Neural progenitor cell (in vitro differentiated cells): Measurements from ENCODE around the gene CAPN10. TPM values are rescaled to one million over a fixed set of nuclear protein-coding genes. Genes with fewer than 3 reads are reported as not detected.

ENCODE experiments used
- DNase-seq: peaks from one replicate; pipeline ENCODE4 v3.0.0-alpha.2; 2016; ENCODE audit warnings: low spot score
- H2AFZ ChIP-seq: fragments of 200-600 bp; sonication (generic); replicated peaks from 2 replicates; pipeline ENCODE4 v1.6.1; 2016; ENCODE audit warnings: antibody characterized with exemption
- H3F3A ChIP-seq: fragments of 200-600 bp; sonication (generic); 2 replicates; pipeline ENCODE4 v1.6.1; 2016; ENCODE audit warnings: antibody characterized with exemption, low read depth
- H3K27ac ChIP-seq: fragments of 200-600 bp; sonication (generic); 2 replicates; pipeline ENCODE4 v1.5.1; 2016; ENCODE audit warnings: mild to moderate bottlenecking
- H3K27me3 ChIP-seq: fragments of 200-600 bp; sonication (generic); 2 replicates; pipeline ENCODE4 v1.6.1; 2016; ENCODE audit warnings: mild to moderate bottlenecking, moderate library complexity
- H3K36me3 ChIP-seq: fragments of 200-600 bp; sonication (generic); 2 replicates; pipeline ENCODE4 v1.5.1; 2016
- H3K4me1 ChIP-seq: fragments of 200-600 bp; sonication (generic); 2 replicates; pipeline ENCODE4 v1.6.1; 2016; ENCODE audit warnings: mixed run types
- H3K4me2 ChIP-seq: fragments of 200-600 bp; sonication (generic); 2 replicates; pipeline ENCODE4 v1.6.1; 2016
- H3K4me3 ChIP-seq: fragments of 200-600 bp; sonication (generic); 2 replicates; pipeline ENCODE4 v1.5.1; 2016
- H3K79me2 ChIP-seq: fragments of 200-600 bp; sonication (generic); 2 replicates; pipeline ENCODE4 v1.6.1; 2016; ENCODE audit warnings: low read depth
- H3K9ac ChIP-seq: fragments of 200-600 bp; sonication (generic); 2 replicates; pipeline ENCODE4 v1.6.1; 2016
- H3K9me3 ChIP-seq: fragments of 200-600 bp; sonication (generic); 2 replicates; pipeline ENCODE4 v1.5.1; 2016; ENCODE audit warnings: low read depth
- H4K20me1 ChIP-seq: fragments of 200-600 bp; sonication (generic); 2 replicates; pipeline ENCODE4 v1.6.1; 2016; ENCODE audit warnings: low read depth
- H3K27ac Mint-ChIP-seq: 3 replicates; pipeline ENCODE4 v1.8.0; 2021; ENCODE audit warnings: mixed read lengths
- H3K27me3 Mint-ChIP-seq: 2 replicates; pipeline ENCODE4 v1.8.0; 2022; ENCODE audit warnings: low read depth, mild to moderate bottlenecking, inconsistent platforms, moderate library complexity, mixed read lengths; ENCODE audit not compliant: insufficient read depth
- H3K36me3 Mint-ChIP-seq: 3 replicates; pipeline ENCODE4 v1.8.0; 2021; ENCODE audit warnings: mixed read lengths
- H3K4me1 Mint-ChIP-seq: 3 replicates; pipeline ENCODE4 v1.8.0; 2021; ENCODE audit warnings: mixed read lengths
- H3K4me3 Mint-ChIP-seq: 3 replicates; pipeline ENCODE4 v1.8.0; 2021; ENCODE audit warnings: mild to moderate bottlenecking, moderate library complexity, mixed read lengths
- H3K9me3 Mint-ChIP-seq: 3 replicates; pipeline ENCODE4 v1.8.0; 2020; ENCODE audit warnings: mixed read lengths
- EZH2 ChIP-seq: fragments of 200-600 bp; sonication (generic); IDR thresholded peaks from 2 replicates; pipeline ENCODE4 v1.6.1; 2017; ENCODE audit warnings: antibody characterized with exemption, mild to moderate bottlenecking, moderate library complexity
- EZH2phosphoT487 ChIP-seq: fragments of 200-600 bp; sonication (generic); IDR thresholded peaks from 2 replicates; pipeline ENCODE4 v1.6.1; 2017; ENCODE audit warnings: antibody characterized with exemption
- total RNA-seq: library from RNA; depleted of rRNA; stranded (reverse); fragments of >200 nt; gene quantifications from 2 replicates; pipeline ENCODE4 v1.2.3, GENCODE V29; 2015; ENCODE audit warnings: low replicate concordance
- TF ChIP-seq, protein P1 (sequence below): fragments of 200-600 bp; sonication (generic); IDR thresholded peaks from 2 replicates; pipeline ENCODE4 v1.5.1; 2017; ENCODE audit warnings: antibody characterized with exemption, mild to moderate bottlenecking

CAPN10 gene
- total RNA-seq, 1 donor from 2014 or later = 16.1 TPM

DNA sequence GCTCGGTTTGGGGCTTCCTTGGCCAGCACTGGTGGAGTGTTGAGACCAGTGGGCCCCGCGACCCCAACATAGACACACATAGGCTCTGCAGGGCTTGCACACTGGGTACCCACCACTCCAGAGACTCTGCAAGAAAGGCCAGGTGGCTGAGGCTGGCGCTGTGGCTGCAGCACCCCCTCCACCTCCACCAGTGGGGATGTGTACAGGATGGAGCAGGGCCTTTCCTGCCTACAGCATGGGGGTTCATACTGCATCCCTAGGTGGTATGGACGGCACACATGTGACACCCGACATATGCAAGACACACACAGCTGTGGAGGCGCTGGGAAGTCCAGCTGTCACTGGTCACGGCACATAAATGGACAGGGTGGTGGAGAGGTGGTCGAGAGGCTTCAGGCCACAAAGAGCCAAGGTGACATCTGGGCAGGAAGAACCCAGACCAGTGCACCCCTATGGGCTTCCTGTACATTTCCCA lies 17.0 kb upstream of the CAPN10 start:
- H4K20me1 ChIP-seq = peaks cover 13% of the 10 kb centered on the region
- H3K4me2 ChIP-seq = peak overlapping the region; percentile 87
- H3F3A ChIP-seq = peaks cover 14% of the 10 kb centered on the region
- peaks cover 14% of the 10 kb centered on the region for H3K27me3 Mint-ChIP-seq
- peaks cover 42% of the 10 kb centered on the region for H3K27me3 ChIP-seq
- H2AFZ ChIP-seq = no peak overlapping the region
- H3K36me3 ChIP-seq = no peaks in the 10 kb centered on the region
- no peak overlapping the region for H3K4me3 ChIP-seq
- H3K9me3 ChIP-seq = no peaks in the 10 kb centered on the region
- H3K4me3 Mint-ChIP-seq = peak overlapping the region; percentile 82
- no peaks in the 10 kb centered on the region for H3K9me3 Mint-ChIP-seq
- no peak overlapping the region for H3K27ac Mint-ChIP-seq
- H3K36me3 Mint-ChIP-seq = no peaks in the 10 kb centered on the region
- no peaks in the 10 kb centered on the region for H3K79me2 ChIP-seq
- H3K9ac ChIP-seq = no peak overlapping the region
- H3K27ac ChIP-seq = no peak overlapping the region
- H3K4me1 ChIP-seq = peaks cover 11% of the 10 kb centered on the region
- TF ChIP-seq, protein P1, sequence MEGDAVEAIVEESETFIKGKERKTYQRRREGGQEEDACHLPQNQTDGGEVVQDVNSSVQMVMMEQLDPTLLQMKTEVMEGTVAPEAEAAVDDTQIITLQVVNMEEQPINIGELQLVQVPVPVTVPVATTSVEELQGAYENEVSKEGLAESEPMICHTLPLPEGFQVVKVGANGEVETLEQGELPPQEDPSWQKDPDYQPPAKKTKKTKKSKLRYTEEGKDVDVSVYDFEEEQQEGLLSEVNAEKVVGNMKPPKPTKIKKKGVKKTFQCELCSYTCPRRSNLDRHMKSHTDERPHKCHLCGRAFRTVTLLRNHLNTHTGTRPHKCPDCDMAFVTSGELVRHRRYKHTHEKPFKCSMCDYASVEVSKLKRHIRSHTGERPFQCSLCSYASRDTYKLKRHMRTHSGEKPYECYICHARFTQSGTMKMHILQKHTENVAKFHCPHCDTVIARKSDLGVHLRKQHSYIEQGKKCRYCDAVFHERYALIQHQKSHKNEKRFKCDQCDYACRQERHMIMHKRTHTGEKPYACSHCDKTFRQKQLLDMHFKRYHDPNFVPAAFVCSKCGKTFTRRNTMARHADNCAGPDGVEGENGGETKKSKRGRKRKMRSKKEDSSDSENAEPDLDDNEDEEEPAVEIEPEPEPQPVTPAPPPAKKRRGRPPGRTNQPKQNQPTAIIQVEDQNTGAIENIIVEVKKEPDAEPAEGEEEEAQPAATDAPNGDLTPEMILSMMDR = no peak
- TF ChIP-seq EZH2 (no peak), EZH2phosphoT487 (no peak)
- no peak for DNase-seq
- peaks cover 12% of the 10 kb centered on the region for H3K4me1 Mint-ChIP-seq

DNA sequence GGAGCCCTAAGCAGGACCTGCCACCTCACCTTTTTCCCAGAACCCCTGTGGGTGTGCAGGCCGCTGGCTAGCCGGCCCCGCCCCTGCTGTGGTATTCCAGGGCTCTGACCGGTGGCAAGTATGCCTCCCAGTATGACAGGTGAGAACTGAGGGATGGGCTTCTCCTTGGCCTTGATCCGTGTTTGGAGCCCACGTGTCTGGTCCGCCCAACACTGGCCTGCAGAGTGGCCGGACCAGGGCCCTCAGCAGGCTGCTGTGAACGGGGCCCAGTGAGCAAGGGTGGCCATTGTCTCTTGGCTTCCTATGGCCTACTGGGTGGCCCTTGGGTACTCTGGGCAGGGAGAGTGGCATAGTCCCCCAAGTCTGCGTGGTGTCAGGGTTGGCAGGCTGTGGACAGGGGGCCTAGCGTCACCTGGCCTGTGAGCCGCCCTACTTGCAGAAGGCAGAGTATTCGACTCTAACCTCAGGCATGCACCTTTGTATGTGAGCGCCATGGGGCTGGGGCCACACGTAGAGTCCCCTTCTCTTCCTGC lies 16.5 kb upstream of the CAPN10 start:
- Mint-ChIP-seq H3K27me3 (peaks cover 14% of the 10 kb centered on the region), H3K27ac (no peak overlapping the region), H3K4me3 (peak overlapping the region; percentile 57), H3K4me1 (peaks cover 12% of the 10 kb centered on the region), H3K9me3 (no peaks in the 10 kb centered on the region), H3K36me3 (no peaks in the 10 kb centered on the region)
- H4K20me1 ChIP-seq = peaks cover 13% of the 10 kb centered on the region
- H3K4me2 ChIP-seq = no peak overlapping the region
- H3K9ac ChIP-seq = no peak overlapping the region
- H3K9me3 ChIP-seq = no peaks in the 10 kb centered on the region
- H2AFZ ChIP-seq = no peak overlapping the region
- H3K27ac ChIP-seq = no peak overlapping the region
- TF ChIP-seq, protein P1 = no peak
- TF ChIP-seq EZH2 = no peak
- TF ChIP-seq EZH2phosphoT487 = no peak
- H3K4me3 ChIP-seq = no peak overlapping the region
- peaks cover 42% of the 10 kb centered on the region for H3K27me3 ChIP-seq
- no peaks in the 10 kb centered on the region for H3K79me2 ChIP-seq
- DNase-seq = no peak
- no peaks in the 10 kb centered on the region for H3K36me3 ChIP-seq
- peaks cover 14% of the 10 kb centered on the region for H3F3A ChIP-seq
- H3K4me1 ChIP-seq = peaks cover 11% of the 10 kb centered on the region

DNA sequence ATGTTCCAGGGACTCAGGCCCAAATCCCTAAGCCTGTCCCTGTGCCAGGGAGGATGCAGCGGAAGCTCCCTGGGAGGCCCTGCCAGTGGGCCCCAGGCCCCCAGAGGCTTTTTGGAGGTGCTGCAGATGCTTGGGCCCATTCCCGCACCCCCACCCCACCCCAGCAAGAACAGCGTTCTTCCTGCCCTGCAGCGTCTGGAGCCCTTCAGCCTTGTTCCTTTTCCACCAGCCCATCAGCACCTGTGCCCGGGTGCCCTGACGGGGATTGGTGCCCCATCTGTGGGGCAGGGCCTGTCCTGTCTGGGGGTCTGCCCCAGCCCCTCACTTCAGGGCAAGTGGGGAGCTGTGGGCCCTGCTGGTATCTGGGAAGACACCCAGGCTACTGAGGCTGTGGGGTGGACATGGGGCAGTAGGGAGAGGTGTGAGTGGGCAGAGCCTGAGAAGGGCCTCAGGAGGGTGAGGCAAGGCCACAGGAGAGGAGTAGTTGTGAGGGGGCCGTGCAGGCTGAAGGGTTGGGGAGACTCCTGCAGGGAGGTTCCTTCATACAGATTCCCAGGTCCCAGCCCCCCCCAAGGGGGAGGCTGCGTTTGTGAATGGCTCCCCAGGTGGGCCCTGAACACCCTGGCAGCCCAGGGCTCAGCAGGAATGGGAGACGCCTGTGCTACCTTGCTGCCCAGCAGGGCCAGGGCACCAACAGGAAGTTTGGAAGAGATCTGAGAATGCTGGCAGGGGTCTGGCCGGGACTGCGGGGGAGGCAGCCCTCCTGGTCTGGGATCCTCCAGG lies 15.8 kb upstream of the CAPN10 start:
- peaks cover 42% of the 10 kb centered on the region for H3K27me3 ChIP-seq
- no peak for DNase-seq
- H4K20me1 ChIP-seq = peaks cover 13% of the 10 kb centered on the region
- Mint-ChIP-seq H3K36me3 (no peaks in the 10 kb centered on the region), H3K27me3 (peaks cover 10% of the 10 kb centered on the region), H3K4me1 (peaks cover 8% of the 10 kb centered on the region), H3K9me3 (no peaks in the 10 kb centered on the region), H3K27ac (no peak overlapping the region), H3K4me3 (no peak overlapping the region)
- no peak overlapping the region for H3K27ac ChIP-seq
- TF ChIP-seq EZH2phosphoT487 = no peak
- TF ChIP-seq, protein P1 = no peak
- peaks cover 11% of the 10 kb centered on the region for H3K4me1 ChIP-seq
- no peaks in the 10 kb centered on the region for H3K79me2 ChIP-seq
- no peaks in the 10 kb centered on the region for H3K9me3 ChIP-seq
- no peaks in the 10 kb centered on the region for H3K36me3 ChIP-seq
- H3F3A ChIP-seq = peaks cover 14% of the 10 kb centered on the region
- H3K9ac ChIP-seq = no peak overlapping the region
- no peak overlapping the region for H3K4me3 ChIP-seq
- H3K4me2 ChIP-seq = no peak overlapping the region
- H2AFZ ChIP-seq = no peak overlapping the region
